GM12865 (cell line): ENCODE data around the gene KIAA0753.
"Not testable (repeated sequence)": the region's sequence is repeated elsewhere in the genome, so short reads cannot be mapped to it uniquely, and the experiment has no call there.

Experiments used
- DNase-seq: peaks from one replicate; pipeline ENCODE4 v3.0.0; 2010; ENCODE audit warnings: low read depth
- H3K4me3 ChIP-seq: 2 replicates; pipeline ENCODE4 v1.5.1; 2011; ENCODE audit warnings: mild to moderate bottlenecking, low read depth, low read length, control low read depth
- TF ChIP-seq, protein P1 (sequence below): IDR thresholded peaks from 2 replicates; pipeline ENCODE4 v1.5.1; 2011; ENCODE audit warnings: low read length, control low read depth, low read depth, inconsistent platforms; ENCODE audit not compliant: insufficient read depth; ENCODE audit errors: missing control alignments

KIAA0753 gene

DNA sequence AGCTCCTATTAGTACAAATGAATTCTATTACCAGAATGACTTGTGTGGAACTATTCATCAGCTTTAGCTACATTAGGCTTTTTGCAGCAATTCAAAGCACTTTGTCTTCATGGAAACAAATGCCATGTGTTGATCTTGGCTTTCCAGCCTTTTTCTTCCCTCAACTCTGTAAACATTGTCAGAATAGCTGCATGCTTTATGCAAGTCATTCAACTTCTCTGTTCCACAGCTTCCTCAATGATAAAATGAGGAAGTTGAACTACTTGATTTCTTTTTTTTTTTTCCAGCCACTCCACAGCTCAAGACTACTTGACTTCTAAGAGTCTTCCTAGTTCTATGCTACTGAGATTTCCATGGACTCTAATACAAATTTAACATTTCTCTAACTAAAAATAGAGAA lies 41.1 kb downstream of the KIAA0753 start:
- DNase-seq, result no peak
- TF ChIP-seq, protein P1, sequence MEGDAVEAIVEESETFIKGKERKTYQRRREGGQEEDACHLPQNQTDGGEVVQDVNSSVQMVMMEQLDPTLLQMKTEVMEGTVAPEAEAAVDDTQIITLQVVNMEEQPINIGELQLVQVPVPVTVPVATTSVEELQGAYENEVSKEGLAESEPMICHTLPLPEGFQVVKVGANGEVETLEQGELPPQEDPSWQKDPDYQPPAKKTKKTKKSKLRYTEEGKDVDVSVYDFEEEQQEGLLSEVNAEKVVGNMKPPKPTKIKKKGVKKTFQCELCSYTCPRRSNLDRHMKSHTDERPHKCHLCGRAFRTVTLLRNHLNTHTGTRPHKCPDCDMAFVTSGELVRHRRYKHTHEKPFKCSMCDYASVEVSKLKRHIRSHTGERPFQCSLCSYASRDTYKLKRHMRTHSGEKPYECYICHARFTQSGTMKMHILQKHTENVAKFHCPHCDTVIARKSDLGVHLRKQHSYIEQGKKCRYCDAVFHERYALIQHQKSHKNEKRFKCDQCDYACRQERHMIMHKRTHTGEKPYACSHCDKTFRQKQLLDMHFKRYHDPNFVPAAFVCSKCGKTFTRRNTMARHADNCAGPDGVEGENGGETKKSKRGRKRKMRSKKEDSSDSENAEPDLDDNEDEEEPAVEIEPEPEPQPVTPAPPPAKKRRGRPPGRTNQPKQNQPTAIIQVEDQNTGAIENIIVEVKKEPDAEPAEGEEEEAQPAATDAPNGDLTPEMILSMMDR, result no peak
- no peak overlapping the region for H3K4me3 ChIP-seq

DNA sequence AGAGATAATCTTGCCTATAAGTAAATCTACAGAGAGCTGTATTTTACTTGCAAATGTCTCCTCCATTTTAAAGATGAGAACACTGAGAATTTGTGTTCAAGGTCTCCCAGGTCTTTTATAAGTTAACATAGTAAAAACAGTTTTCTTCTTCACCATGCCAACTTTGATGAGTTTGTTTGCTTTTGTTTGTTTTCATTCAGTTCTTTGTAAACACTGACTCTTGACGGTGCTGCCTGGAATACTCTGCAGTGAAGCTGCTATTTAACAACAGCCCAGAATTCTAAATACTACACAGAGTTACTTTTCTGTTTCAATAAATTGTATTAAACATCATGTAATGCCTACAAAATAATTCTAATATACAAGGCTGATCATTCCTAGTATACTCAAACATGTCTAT lies 42.8 kb downstream of the KIAA0753 start:
- TF ChIP-seq, protein P1, result no peak
- H3K4me3 ChIP-seq, result no peak overlapping the region

DNA sequence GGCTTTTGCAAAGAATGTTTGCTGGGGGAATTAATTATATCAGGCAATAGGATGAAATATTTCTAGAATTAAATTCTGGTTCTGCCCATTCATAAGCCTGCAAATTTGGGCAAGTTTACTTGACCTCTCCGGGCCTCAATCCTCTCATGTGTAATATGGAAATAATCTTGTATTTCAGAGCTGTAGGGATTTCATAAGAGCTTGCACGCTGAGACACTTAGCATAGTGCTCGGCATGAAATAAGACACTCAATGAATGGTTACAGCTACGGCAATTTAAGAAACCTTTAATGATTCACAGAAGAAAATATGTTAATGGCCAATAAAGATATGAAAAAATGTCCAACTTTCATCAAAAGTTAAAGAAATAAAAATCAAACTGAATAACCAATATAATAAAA lies 43.6 kb downstream of the KIAA0753 start:
- no peak for DNase-seq
- TF ChIP-seq, protein P1, result no peak
- no peak overlapping the region for H3K4me3 ChIP-seq

More for the DNA sequence above, 42.8 kb downstream of the KIAA0753 start:
- no peak for DNase-seq

DNA sequence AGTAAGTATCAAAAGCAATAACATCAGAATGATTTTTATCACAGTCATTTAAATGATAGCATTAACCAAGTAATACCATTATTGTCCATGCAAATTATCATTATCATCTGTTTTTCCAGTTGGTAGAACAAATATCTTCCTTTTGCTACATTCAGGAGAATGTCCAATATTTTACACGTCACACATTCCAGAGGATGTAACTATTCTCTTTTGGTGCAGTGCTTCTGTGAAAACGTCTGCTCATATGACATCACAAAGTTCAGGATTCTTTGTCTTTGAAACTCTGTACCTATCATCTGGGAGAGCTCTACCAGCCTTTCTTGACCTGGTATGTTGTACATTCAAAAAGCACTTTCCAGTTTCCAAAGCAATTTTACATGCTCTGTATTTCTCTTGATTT lies 44.0 kb downstream of the KIAA0753 start:
- no peak for DNase-seq
- H3K4me3 ChIP-seq, result no peak overlapping the region
- TF ChIP-seq, protein P1, result no peak

DNA sequence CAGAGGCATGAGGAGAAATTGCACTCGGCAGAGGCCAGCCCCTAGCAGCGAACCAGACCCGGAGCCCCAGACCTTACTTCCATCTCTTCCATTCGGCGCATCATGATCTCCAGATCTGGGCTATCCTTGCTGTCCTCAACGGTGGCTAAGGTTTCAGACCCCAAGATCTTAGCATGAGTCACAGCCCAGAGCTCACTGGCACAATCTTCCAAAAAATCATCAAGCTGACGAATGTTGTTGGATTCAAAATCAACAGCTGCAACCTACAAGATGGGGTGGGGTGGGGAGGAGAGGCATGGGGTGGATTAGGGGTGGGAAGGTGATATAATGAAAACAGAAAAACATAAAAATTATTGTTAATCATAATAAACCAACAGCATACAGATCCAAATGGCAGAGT lies 44.4 kb downstream of the KIAA0753 start:
- no peak for DNase-seq
- TF ChIP-seq, protein P1, result no peak
- H3K4me3 ChIP-seq, result no peak overlapping the region

DNA sequence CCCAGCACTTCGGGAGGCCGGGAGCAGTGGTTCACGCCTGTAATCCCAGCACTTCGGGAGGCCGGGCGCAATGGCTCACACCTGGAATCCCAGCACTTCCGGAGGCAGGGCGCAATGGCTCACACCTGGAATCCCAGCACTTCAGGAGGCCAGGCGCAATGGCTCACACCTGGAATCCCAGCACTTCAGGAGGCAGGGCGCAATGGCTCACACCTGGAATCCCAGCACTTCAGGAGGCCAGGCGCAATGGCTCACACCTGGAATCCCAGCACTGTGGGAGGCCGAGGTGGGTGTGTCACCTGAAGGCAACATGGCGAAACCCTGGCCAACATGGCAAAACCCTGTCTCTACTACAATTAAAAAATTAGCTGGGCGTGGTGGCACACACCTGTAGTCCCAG lies 47.1 kb downstream of the KIAA0753 start:
- not testable (repeated sequence) for H3K4me3 ChIP-seq, DNase-seq

DNA sequence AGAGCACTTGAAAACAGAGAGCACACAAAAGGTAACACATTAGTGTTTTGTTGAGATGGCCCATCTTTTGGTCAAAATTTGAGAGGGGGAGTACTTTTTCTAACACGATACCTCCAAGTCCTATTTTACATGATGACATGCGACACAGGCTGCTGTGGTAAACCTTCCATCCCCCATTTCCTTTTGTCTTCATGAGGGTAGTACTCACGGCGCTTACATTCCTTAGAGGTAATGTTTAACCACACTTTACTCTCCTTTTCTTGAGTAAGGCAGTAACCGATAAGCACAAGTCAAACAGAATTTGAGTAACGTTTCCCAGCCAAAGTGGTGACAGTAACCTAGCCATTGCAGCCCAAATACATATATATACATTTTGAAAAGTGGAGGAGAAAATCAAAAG lies 48.3 kb downstream of the KIAA0753 start:
- no peak overlapping the region for H3K4me3 ChIP-seq
- TF ChIP-seq, protein P1, result no peak
- no peak for DNase-seq
